Cardiac muscle cell (in vitro differentiated cells and primary cell): ENCODE results near the gene ATP8B4. TPM values are rescaled to one million over a fixed set of nuclear protein-coding genes. Genes with fewer than 3 reads are reported as not detected.

Source experiments
- DNase-seq, 2 donors: peaks; one replicate each; pipeline versions ENCODE4 v3.0.0 to v3.0.0-alpha.2; 2010 to 2017; ENCODE audit warnings: low read depth in 1 of 2, low spot score in 1 of 2
- H3K27ac ChIP-seq: fragments of 200-600 bp; sonication (generic); 2 replicates; pipeline ENCODE4 v1.5.1; 2016
- H3K27me3 ChIP-seq: fragments of 200-600 bp; sonication (generic); 2 replicates; pipeline ENCODE4 v1.6.0; 2016; ENCODE audit warnings: control low read depth
- H3K36me3 ChIP-seq: fragments of 200-600 bp; sonication (generic); 2 replicates; pipeline ENCODE4 v1.5.1; 2016; ENCODE audit warnings: control low read depth
- H3K4me1 ChIP-seq: fragments of 200-600 bp; sonication (generic); 2 replicates; pipeline ENCODE4 v1.8.1; 2017; ENCODE audit warnings: low read depth, mild to moderate bottlenecking, mixed run types
- H3K4me3 ChIP-seq: fragments of 200-600 bp; sonication (generic); 2 replicates; pipeline ENCODE4 v1.5.1; 2016; ENCODE audit warnings: mild to moderate bottlenecking
- H3K9me3 ChIP-seq: fragments of 200-600 bp; sonication (generic); 2 replicates; pipeline ENCODE4 v1.5.1; 2017; ENCODE audit warnings: low read depth, mild to moderate bottlenecking, control low read depth
- polyA plus RNA-seq: library from polyadenylated mRNA; unstranded; fragments of >200 nt; fragmentation: Nextera tagmentation; extraction: Ambion mirVana; gene quantifications from 2 replicates; pipeline ENCODE4 v1.2.1, GENCODE V29; 2016
- total RNA-seq: library from RNA; depleted of rRNA; stranded (reverse); fragments of >200 nt; gene quantifications from 2 replicates; pipeline ENCODE4 v1.2.3, GENCODE V29; 2016
- TF ChIP-seq, protein P1 (sequence below): IDR thresholded peaks from 2 replicates; pipeline ENCODE4 v1.5.1; 2012; ENCODE audit warnings: low read depth, mild to moderate bottlenecking, low read length

ATP8B4 gene
- total and polyA plus RNA-seq, 2 experiments from 2014 or later = 0.09 to 0.12 TPM

DNA sequence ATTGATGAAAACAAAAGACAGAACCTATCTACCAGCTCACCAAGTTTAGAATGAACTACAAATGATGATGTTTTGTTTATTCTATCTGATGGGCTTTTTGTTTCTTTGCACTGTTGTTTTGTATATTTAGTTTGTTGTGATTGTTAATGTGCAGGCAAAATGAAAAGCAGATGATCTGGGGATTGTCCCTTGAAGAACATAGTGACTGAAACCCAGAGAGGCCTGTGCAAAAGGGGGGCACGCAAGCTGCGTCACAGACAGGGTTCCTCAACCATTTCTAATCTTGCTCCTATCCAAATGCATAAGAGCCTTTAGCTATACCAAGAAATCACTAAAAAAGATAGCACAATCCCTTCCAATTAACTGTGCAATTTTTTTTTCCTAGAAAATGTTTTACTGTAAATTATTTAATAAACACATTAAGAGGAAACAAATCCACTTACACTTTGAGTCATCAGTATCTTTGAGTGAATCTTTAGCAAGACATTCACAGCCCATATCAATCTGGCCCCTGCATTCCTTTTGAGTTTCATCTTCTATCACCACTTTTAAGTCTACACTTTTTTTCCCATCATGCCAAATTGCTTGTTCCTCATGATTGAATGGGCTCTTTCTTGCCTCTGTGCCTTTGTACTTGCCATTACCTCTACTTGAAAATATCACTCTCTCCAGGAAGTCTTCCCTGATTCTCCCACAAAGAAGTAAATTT lies 220.3 kb downstream of the ATP8B4 start:
- DNase-seq = no peak
- Histone ChIP-seq H3K9me3 (no peaks in the 10 kb centered on the region), H3K36me3 (no peaks in the 10 kb centered on the region), H3K4me1 (peaks cover 14% of the 10 kb centered on the region), H3K27me3 (no peaks in the 10 kb centered on the region), H3K4me3 (no peak overlapping the region), H3K27ac (no peak overlapping the region)
- TF ChIP-seq, protein P1, sequence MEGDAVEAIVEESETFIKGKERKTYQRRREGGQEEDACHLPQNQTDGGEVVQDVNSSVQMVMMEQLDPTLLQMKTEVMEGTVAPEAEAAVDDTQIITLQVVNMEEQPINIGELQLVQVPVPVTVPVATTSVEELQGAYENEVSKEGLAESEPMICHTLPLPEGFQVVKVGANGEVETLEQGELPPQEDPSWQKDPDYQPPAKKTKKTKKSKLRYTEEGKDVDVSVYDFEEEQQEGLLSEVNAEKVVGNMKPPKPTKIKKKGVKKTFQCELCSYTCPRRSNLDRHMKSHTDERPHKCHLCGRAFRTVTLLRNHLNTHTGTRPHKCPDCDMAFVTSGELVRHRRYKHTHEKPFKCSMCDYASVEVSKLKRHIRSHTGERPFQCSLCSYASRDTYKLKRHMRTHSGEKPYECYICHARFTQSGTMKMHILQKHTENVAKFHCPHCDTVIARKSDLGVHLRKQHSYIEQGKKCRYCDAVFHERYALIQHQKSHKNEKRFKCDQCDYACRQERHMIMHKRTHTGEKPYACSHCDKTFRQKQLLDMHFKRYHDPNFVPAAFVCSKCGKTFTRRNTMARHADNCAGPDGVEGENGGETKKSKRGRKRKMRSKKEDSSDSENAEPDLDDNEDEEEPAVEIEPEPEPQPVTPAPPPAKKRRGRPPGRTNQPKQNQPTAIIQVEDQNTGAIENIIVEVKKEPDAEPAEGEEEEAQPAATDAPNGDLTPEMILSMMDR = no peak

DNA sequence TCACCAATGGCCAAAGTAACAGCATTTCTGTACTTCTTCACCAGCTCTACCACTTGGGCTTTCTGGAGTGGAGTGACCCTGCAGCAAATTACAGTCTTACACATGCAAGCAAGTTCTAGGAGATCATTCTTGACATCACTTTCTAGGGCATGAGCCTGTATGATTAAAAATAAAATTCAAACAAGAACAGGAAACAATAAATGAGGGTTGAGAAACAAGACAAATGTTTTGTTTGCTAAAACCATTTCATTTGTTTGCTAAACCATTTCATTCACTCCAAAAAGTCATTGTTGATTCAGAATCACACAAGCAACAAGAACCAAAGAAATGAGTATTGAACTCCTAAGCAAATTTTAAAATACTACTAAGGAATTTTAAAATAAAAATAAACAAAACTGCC lies 220.9 kb downstream of the ATP8B4 start:
- DNase-seq = no peak
- Histone ChIP-seq H3K36me3 (no peaks in the 10 kb centered on the region), H3K27me3 (no peaks in the 10 kb centered on the region), H3K9me3 (no peaks in the 10 kb centered on the region), H3K4me1 (peaks cover 14% of the 10 kb centered on the region), H3K27ac (no peak overlapping the region), H3K4me3 (no peak overlapping the region)
- TF ChIP-seq, protein P1 = no peak

DNA sequence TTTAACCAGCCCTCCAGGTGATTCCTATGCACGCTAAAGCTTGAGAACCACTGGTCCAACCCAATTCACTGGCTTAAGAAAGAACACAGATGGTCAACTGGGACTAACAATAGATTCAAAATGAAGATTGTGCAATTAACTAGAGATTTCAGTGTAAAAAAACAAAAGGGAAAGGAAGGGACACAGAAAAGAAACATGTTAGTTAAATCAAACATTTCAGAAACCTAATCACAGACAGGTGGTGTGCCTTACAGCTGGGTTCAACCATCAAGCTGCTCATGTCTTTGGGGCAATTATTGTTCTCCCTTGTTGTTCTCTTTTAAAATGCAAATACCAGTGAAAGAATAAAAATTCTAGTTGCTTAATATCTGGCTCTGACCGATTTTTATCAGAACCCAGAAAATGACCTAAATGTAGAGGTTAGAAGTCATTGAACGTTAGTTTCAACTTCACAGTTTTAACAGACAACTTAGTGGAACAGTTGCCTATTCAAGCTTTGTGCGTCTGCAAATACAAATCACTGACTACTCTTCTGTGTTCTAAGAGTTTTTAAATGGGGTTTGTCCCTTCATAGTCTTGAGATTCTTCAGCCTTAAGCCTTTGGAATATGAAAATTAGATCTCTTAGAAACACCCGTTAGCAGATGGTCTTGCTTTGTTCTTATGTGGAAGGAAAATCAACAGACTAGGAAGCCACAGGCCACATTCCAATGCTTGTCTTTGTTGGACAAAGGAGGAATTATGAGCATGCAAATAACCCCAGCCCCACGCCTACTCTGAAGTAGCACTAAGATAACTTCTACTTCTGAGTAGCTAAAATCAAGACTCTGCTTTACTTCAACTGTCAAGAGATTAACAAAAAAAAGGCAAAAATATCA lies 223.4 kb downstream of the ATP8B4 start:
- peaks cover 10% of the 10 kb centered on the region for H3K4me1 ChIP-seq
- peak; percentile 24 to 92 for DNase-seq

DNA sequence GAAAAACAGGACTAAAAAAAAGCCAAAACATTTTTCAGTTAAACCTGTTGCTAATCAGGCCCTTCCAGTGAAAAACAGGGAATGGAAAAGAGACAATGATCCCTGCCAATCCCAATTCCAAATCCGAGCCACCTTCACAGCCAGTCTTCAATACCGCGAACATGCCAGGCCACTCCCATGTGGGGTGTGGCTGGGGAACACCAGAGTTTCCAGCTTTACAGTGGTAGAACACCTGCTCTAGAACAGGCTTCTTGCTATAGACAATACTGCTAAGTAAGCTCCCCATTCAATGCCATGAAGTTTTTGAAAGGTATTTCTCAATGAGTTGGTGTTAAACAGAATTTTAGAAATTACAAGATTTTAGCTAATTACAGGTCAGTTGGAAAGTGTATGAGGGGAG lies 228.3 kb downstream of the ATP8B4 start:
- Histone ChIP-seq H3K36me3 (no peaks in the 10 kb centered on the region), H3K4me3 (no peak overlapping the region), H3K27ac (no peak overlapping the region), H3K27me3 (no peaks in the 10 kb centered on the region), H3K9me3 (no peaks in the 10 kb centered on the region), H3K4me1 (no peaks in the 10 kb centered on the region)
- TF ChIP-seq, protein P1 = no peak
- DNase-seq = no peak

More for the DNA sequence above, 223.4 kb downstream of the ATP8B4 start:
- no peak overlapping the region for H3K4me3 ChIP-seq
- no peaks in the 10 kb centered on the region for H3K9me3 ChIP-seq
- TF ChIP-seq, protein P1 = no peak
- H3K36me3 ChIP-seq = no peaks in the 10 kb centered on the region
- H3K27me3 ChIP-seq = no peaks in the 10 kb centered on the region
- no peak overlapping the region for H3K27ac ChIP-seq

DNA sequence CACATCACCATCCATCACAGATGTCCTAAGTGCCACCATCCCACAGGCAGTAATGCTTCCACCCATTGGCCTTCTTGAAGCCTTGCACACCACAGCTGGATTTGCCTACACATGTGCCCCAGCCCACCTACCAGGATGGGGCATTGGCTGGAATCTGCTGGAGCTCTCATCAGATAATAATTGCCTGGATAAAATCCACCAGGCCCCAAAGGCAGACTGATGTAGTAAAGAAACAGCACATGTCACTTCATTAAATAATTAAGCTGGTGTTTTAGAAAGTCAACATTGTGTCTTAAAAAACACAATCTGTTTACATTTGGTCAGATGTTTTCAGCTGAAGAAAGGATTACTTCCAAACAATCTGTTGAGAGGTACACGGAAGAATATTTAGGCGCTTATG lies 229.5 kb downstream of the ATP8B4 start:
- no peak overlapping the region for H3K4me3 ChIP-seq
- no peak for DNase-seq
- no peaks in the 10 kb centered on the region for H3K9me3 ChIP-seq
- no peak overlapping the region for H3K27ac ChIP-seq
- no peaks in the 10 kb centered on the region for H3K27me3 ChIP-seq
- TF ChIP-seq, protein P1 = no peak
- H3K36me3 ChIP-seq = no peaks in the 10 kb centered on the region
- H3K4me1 ChIP-seq = no peaks in the 10 kb centered on the region
